Transverse colon (tissue), 4 donors: ENCODE measurements around the gene CABP7.

Source experiments
- CTCF ChIP-seq, 5 experiments: fragments of 200-600 bp in 3 of 5; fragments of 450-650 bp in 2 of 5; sonication (generic) in 3 of 5; IDR thresholded peaks; 1 replicate in 2 of 5; 2 replicates in 3 of 5; pipeline ENCODE4 v1.5.1; 2016 to 2017; ENCODE audit warnings: antibody characterized with exemption in 5 of 5, inconsistent platforms in 3 of 5, mild to moderate bottlenecking in 2 of 5, moderate library complexity in 1 of 5
- EP300 ChIP-seq: sonication (generic); formaldehyde crosslinking; IDR thresholded peaks from one replicate; pipeline ENCODE4 v1.6.1; 2017; ENCODE audit warnings: antibody characterized with exemption, low read depth
- POLR2A ChIP-seq: fragments of 450-650 bp; IDR thresholded peaks from one replicate; pipeline ENCODE4 v1.6.1; 2016; ENCODE audit warnings: antibody characterized with exemption, mild to moderate bottlenecking, moderate library complexity
- POLR2AphosphoS5 ChIP-seq, 3 donors: sonication (generic); formaldehyde crosslinking; IDR thresholded peaks; one replicate each; pipeline ENCODE4 v1.6.1; 2016; ENCODE audit warnings: antibody characterized with exemption in 3 of 3

- no peak for TF ChIP-seq CTCF (IDR thresholded peaks at IDR 0.05)
- no peak for TF ChIP-seq POLR2AphosphoS5 (IDR thresholded peaks at IDR 0.05)
- no peak for TF ChIP-seq EP300
- TF ChIP-seq POLR2A = no peak
Measured at GRCh38 chr22:29704528-29705285, 15.1 kb upstream of the CABP7 start.
